Left lung (tissue), 10 donors: ENCODE results near the gene NDUFS5. TPM values are rescaled to one million over a fixed set of nuclear protein-coding genes. Genes with fewer than 3 reads are reported as not detected.
"Not testable (repeated sequence)": the region's sequence is repeated elsewhere in the genome, so short reads cannot be mapped to it uniquely, and the experiment has no call there.

ENCODE experiments used
- ATAC-seq: fragments of 200-7000 bp; cut with Tn5 transposase; one replicate; pipeline ENCODE4 v1.9.1; 2020; ENCODE audit warnings: moderate library complexity
- DNase-seq, 4 donors: peaks; one replicate each; pipeline ENCODE4 v3.0.0-alpha.2; 2013 to 2020
- H3K27ac ChIP-seq, 2 donors: fragments of 200-600 bp; sonication (generic) in 1 of 2; one replicate each; pipeline versions ENCODE4 v1.5.0 to v1.8.0; 2020 to 2021
- H3K27me3 ChIP-seq, 2 donors: fragments of 200-600 bp; sonication (generic) in 1 of 2; one replicate each; pipeline versions ENCODE4 v1.5.0 to v1.8.0; 2020 to 2021
- H3K36me3 ChIP-seq, 2 donors: fragments of 200-600 bp; sonication (generic) in 1 of 2; one replicate each; pipeline versions ENCODE4 v1.5.0 to v1.8.0; 2020 to 2021
- H3K4me1 ChIP-seq, 2 donors: fragments of 200-600 bp; one replicate each; pipeline ENCODE4 v1.8.0; 2021
- H3K4me3 ChIP-seq, 2 donors: fragments of 200-600 bp; sonication (generic) in 1 of 2; one replicate each; pipeline versions ENCODE4 v1.5.0 to v1.8.0; 2020 to 2021; ENCODE audit warnings: mild to moderate bottlenecking in 1 of 2
- H3K9me3 ChIP-seq, 2 donors: fragments of 200-600 bp; sonication (generic) in 1 of 2; one replicate each; pipeline versions ENCODE4 v1.5.0 to v1.8.0; 2020 to 2021
- CTCF ChIP-seq, 2 donors: fragments of 200-600 bp; sonication (generic) in 1 of 2; IDR thresholded peaks; one replicate each; pipeline versions ENCODE4 v1.5.0 to v1.8.0; 2021; ENCODE audit warnings: antibody characterized with exemption in 2 of 2
- intact Hi-C, 2 donors: fragments of 100-400 bp; cut with DNase I; formaldehyde crosslinking; loops; one replicate each; pipeline versions ENCODE4 v1.11.2 to v1.14.2; 2022
- polyA plus RNA-seq, 6 donors: library from polyadenylated mRNA; unstranded; fragments of 120-200 nt; gene quantifications; one replicate each; pipeline ENCODE4 v1.2.1, GENCODE V29; 2013; ENCODE audit not compliant: insufficient read length in 6 of 6
- total RNA-seq, 2 donors: library from RNA; stranded (reverse); fragmentation: NEBNext Ultra II Directional; extraction: Animal tissue kit (Norgen Biotek cat#: 25700); gene quantifications; one replicate each; pipeline ENCODE4 v1.2.1, GENCODE V29; 2021
- donor health status: DM: no; HTN: yes; CAD: no.
- donor health status: DM: no; HTN: no; CAD: no.

Gene NDUFS5
- total and polyA plus RNA-seq, 8 donors: 104 to 292 (median 226) TPM

GRCh38 chr1:39017266-39017665 lies 8.9 kb upstream of the NDUFS5 start:
- Histone ChIP-seq H3K4me3 (no peak overlapping the region), H3K4me1 (no peaks in the 10 kb centered on the region), H3K36me3 (peaks cover 0 to 10% of the 10 kb centered on the region in 2 donors), H3K27me3 (no peaks in the 10 kb centered on the region), H3K9me3 (no peaks in the 10 kb centered on the region), H3K27ac (no peak overlapping the region)
- TF ChIP-seq CTCF (IDR thresholded peaks at IDR 0.05): no peak
- intact Hi-C loops: no loop called here
- DNase-seq (no peak), ATAC-seq (no peak)

- H3K9me3 ChIP-seq, H3K36me3 ChIP-seq, DNase-seq, ATAC-seq, H3K27ac ChIP-seq, intact Hi-C loops, H3K27me3 ChIP-seq, H3K4me3 ChIP-seq, H3K4me1 ChIP-seq: not testable (repeated sequence)
These were observed 5.7 kb upstream of the NDUFS5 start for GRCh38 chr1:39020494-39020893.

- Histone ChIP-seq H3K27me3 (no peaks in the 10 kb centered on the region), H3K9me3 (no peaks in the 10 kb centered on the region), H3K36me3 (no peaks in the 10 kb centered on the region), H3K27ac (no peak overlapping the region), H3K4me3 (no peak overlapping the region), H3K4me1 (peaks cover 5% of the 10 kb centered on the region in 2 donors)
- ATAC-seq: no peak
- TF ChIP-seq CTCF (IDR thresholded peaks at IDR 0.05): no peak
- no peak for DNase-seq
- intact Hi-C loops: no loop called here
These were observed 4.7 kb upstream of the NDUFS5 start for GRCh38 chr1:39021426-39021825.

DNA sequence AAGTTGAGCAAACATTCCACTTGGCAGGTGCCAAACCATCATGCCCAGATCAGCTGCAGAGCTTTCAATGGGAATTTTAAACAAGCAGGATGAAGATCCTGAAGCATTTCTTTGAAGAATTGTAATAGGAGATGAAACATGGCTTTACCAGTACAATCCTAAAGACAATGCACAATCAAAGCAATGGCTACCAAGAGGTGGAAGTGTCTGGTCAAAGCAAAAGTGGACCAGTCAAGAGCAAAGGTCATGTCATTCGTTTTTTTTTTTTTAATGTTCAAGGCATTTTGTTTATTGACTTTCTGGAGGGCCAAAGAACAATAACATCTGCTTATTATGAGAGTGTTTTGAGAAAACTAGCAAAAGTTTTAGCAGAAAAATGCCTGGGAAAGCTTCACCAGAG lies 3.0 kb upstream of the NDUFS5 start:
- Histone ChIP-seq H3K36me3 (no peaks in the 10 kb centered on the region), H3K27ac (no peak overlapping the region), H3K4me1 (peaks cover 5 to 14% of the 10 kb centered on the region in 2 donors), H3K4me3 (no peak overlapping the region), H3K27me3 (no peaks in the 10 kb centered on the region), H3K9me3 (no peaks in the 10 kb centered on the region)
- intact Hi-C loops: no loop called here
- DNase-seq (no peak), ATAC-seq (no peak)
- TF ChIP-seq CTCF (IDR thresholded peaks at IDR 0.05): no peak

DNA sequence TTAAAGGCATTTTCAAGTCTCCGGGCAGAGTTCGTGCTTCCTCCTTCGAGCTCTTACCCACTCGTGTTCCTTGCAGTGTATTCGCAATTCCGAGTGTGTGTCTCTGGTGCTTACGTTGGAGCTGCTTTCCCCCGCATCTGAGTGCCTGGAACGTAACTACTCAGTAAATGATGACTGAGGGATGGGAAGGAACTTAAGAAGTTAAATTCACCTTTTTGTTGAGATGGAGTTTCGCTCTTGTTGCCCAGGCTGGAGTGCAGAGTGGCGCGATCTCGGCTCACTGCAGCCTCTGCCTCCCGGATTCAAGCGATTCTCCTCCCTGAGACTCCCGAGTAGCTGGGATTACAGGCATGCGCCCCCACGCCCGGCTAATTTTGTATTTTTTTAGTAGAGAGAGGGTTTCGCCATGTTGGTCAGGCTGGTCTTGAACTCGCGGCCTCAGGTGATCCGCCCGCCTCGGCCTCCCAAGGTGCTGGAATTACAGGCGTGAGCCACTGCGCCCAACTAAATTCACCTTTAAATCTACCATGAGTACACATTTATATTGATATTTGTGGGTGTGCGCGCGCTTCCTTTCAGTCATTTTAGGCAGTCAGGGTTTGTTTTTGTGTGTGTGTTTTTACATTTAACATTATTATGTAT lies 837 bp downstream of the NDUFS5 start:
- DNase-seq (peak in 1 of 4 donors; percentile 8), ATAC-seq (no peak)
- intact Hi-C loops: no loop called here

More for the DNA sequence above, 837 bp downstream of the NDUFS5 start:
- Histone ChIP-seq H3K36me3 (peaks cover 0 to 37% of the 10 kb centered on the region in 2 donors), H3K4me1 (peaks cover 5 to 14% of the 10 kb centered on the region in 2 donors), H3K27me3 (no peaks in the 10 kb centered on the region), H3K9me3 (no peaks in the 10 kb centered on the region), H3K27ac (peak overlapping the region; percentile 85 to 92), H3K4me3 (peak overlapping the region; percentile 45 to 78)
- no peak for TF ChIP-seq CTCF (IDR thresholded peaks at IDR 0.05)
